ENCODE measurements around the gene MAP2K1. TPM values are rescaled to one million over a fixed set of nuclear protein-coding genes. Genes with fewer than 3 reads are reported as not detected.

MAP2K1 gene
- total and polyA plus RNA-seq, 2 of the 4 experiments (the other 2 are of a cell fraction): 34.7 to 37.8 TPM

DNA sequence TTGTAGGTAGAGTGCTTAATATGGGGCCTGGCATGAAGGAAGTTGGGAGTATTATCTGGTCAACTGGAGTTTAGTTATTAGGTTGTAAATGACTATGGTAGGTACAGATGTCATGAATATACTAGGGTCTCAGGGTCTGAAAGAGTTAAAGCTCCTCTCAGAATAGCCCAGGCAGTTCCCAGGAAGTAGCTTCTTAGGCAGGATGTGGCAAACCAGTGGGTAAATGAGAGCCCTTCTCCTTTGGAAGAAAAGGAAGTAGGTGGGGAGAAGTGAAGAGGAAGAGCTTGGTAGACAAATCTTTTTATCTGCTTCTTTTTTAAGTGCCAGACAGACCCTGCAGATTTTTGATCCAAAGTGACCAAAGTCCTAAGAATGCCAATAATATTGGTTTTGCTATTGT lies 24.5 kb downstream of the MAP2K1 start:
- no peak overlapping the region for H2AK9ac ChIP-seq (replicated peaks; ENCODE audit: low read depth, low read length, poor library complexity)

More for the DNA sequence above, 24.5 kb downstream of the MAP2K1 start:
- no peak overlapping the region for H3K14ac ChIP-seq (replicated peaks; ENCODE audit: low read depth, low read length)
- H2AK5ac ChIP-seq (ENCODE audit: low read depth, low read length): no peak overlapping the region
- POLR2A ChIA-PET (ENCODE audit: unreplicated experiment): no interaction called here
- H3K4me1 ChIP-seq (ENCODE audit: control insufficient read depth, insufficient read depth, low read length): peaks cover 5% of the 10 kb centered on the region
- intact Hi-C loops (cut with micrococcal nuclease) (no loop called here), dilution Hi-C loops (cut with HindIII; ENCODE audit: low sequenced_read_pairs, unreplicated experiment) (loop anchor here (25.0 kb wide), 1 partner anchor 99 kb away; no protein-coding TSS in a partner anchor), in situ Hi-C loops (cut with MboI; ENCODE audit: low sequenced_read_pairs) (no loop called here)
- no peak overlapping the region for H3K23ac ChIP-seq (ENCODE audit: low read depth, low read length)
- H3K36me3 ChIP-seq (ENCODE audit: control insufficient read depth, insufficient read depth, low read length): no peaks in the 10 kb centered on the region
- H4K5ac ChIP-seq (ENCODE audit: low read depth, low read length): no peak overlapping the region
- no TSS peak for BruUV-seq (replicated peaks)
- H3K56ac ChIP-seq (ENCODE audit: extremely low read depth, insufficient read depth, low read length): no peak overlapping the region
- H3K4me3 ChIP-seq (ENCODE audit: insufficient read depth, low read depth, low read length): no peak overlapping the region
- CTCF ChIA-PET: no interaction called here
- peaks cover 16% of the 10 kb centered on the region; the same call in 1 of the 2 replicates for H3K9me1 ChIP-seq (ENCODE audit: insufficient read depth, low read length)
- ATAC-seq (ENCODE audit: low read depth) (no peak), DNase-seq (no peak)
- peaks cover 86% of the 10 kb centered on the region for H4K20me1 ChIP-seq (ENCODE audit: insufficient read depth, low read length)
- H2BK120ac ChIP-seq (ENCODE audit: low read depth, low read length): no peak overlapping the region
- H3K18ac ChIP-seq (ENCODE audit: low read depth, low read length): no peak overlapping the region
- no peak overlapping the region for H4K8ac ChIP-seq (ENCODE audit: low read depth in 2 of 2, low read length in 2 of 2)
- no peaks in the 10 kb centered on the region for H3K27me3 ChIP-seq (ENCODE audit: control insufficient read depth, insufficient read depth, low read length)
- no peak overlapping the region for H2BK15ac ChIP-seq (ENCODE audit: low read depth, low read length)
- H3K27ac ChIP-seq (ENCODE audit: insufficient read depth, low read length): no peak overlapping the region
- H3K4me2 ChIP-seq (ENCODE audit: low read depth, low read length): no peak overlapping the region
- H3K9ac ChIP-seq (ENCODE audit: low read depth, low read length): no peak overlapping the region
- H2BK20ac ChIP-seq (ENCODE audit: low read depth, low read length): no peak overlapping the region
- no peak overlapping the region for H3K4ac ChIP-seq (ENCODE audit: low read depth, low read length)
- TF ChIP-seq SMC3 (IDR thresholded peaks at IDR 0.05; ENCODE audit: low read depth, low read length): no peak
- no peak for TF ChIP-seq MAFK (IDR thresholded peaks at IDR 0.05; ENCODE audit: low read depth, low read length)
- TF ChIP-seq, protein P1, sequence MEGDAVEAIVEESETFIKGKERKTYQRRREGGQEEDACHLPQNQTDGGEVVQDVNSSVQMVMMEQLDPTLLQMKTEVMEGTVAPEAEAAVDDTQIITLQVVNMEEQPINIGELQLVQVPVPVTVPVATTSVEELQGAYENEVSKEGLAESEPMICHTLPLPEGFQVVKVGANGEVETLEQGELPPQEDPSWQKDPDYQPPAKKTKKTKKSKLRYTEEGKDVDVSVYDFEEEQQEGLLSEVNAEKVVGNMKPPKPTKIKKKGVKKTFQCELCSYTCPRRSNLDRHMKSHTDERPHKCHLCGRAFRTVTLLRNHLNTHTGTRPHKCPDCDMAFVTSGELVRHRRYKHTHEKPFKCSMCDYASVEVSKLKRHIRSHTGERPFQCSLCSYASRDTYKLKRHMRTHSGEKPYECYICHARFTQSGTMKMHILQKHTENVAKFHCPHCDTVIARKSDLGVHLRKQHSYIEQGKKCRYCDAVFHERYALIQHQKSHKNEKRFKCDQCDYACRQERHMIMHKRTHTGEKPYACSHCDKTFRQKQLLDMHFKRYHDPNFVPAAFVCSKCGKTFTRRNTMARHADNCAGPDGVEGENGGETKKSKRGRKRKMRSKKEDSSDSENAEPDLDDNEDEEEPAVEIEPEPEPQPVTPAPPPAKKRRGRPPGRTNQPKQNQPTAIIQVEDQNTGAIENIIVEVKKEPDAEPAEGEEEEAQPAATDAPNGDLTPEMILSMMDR (conservative IDR thresholded peaks at IDR 0.05; ENCODE audit: low read depth, low read length): no peak
- TF ChIP-seq RFX5 (IDR thresholded peaks at IDR 0.05; ENCODE audit: low read depth, low read length): no peak
- no peak for TF ChIP-seq CEBPB (IDR thresholded peaks at IDR 0.05; ENCODE audit: low read depth, low read length)
- TF ChIP-seq MAZ (IDR thresholded peaks at IDR 0.05; ENCODE audit: borderline replicate concordance, low read depth, low read length): no peak
- TF ChIP-seq, protein P2, sequence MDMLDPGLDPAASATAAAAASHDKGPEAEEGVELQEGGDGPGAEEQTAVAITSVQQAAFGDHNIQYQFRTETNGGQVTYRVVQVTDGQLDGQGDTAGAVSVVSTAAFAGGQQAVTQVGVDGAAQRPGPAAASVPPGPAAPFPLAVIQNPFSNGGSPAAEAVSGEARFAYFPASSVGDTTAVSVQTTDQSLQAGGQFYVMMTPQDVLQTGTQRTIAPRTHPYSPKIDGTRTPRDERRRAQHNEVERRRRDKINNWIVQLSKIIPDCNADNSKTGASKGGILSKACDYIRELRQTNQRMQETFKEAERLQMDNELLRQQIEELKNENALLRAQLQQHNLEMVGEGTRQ (IDR thresholded peaks at IDR 0.05; ENCODE audit: low read depth, low read length): no peak
- TF ChIP-seq FOS (IDR thresholded peaks at IDR 0.05; ENCODE audit: low read depth, low read length): no peak
- TF ChIP-seq POLR2A (IDR thresholded peaks at IDR 0.05; ENCODE audit: low read depth, low read length): no peak
- H3K9me3 ChIP-seq (ENCODE audit: control insufficient read depth, insufficient read depth, low read length): peaks cover 2% of the 10 kb centered on the region
- no peak overlapping the region for H2BK5ac ChIP-seq (ENCODE audit: low read depth, low read length, poor library complexity, severe bottlenecking)
- H4K91ac ChIP-seq (ENCODE audit: insufficient read depth, low read depth, low read length): no peak overlapping the region
- H3K79me1 ChIP-seq (ENCODE audit: low read depth in 1 of 2, low read length in 2 of 2): peaks cover 42 to 94% of the 10 kb centered on the region in 2 experiments
- no peak overlapping the region for H2AFZ ChIP-seq (replicated peaks; ENCODE audit: low read length, poor library complexity)

All from IMR-90 (cell line).